ENCODE measurements around the gene TOR2A.

GRCh38 chr9:127682351-127683136, 52.5 kb downstream of the TOR2A start:
- no peak for TF ChIP-seq POLR2A (IDR thresholded peaks at IDR 0.05)
- no peak for TF ChIP-seq POLR2AphosphoS5 (IDR thresholded peaks at IDR 0.05)
